GM12878 (cell line): ENCODE results near the gene LTB4R2. TPM values are rescaled to one million over a fixed set of nuclear protein-coding genes. Genes with fewer than 3 reads are reported as not detected.

Experiments used
- ATAC-seq: fragments of 200-7000 bp; cut with Tn5 transposase; 3 replicates; pipeline ENCODE4 v1.9.1; 2020; ENCODE audit warnings: mild to moderate bottlenecking, moderate library complexity
- BruUV-seq: library from RNA; stranded (reverse); fragments of 400-500 nt; replicated peaks from 2 replicates; lab custom pipeline; 2021; lab: Mats Ljungman, UMichigan
- CTCF ChIA-PET: fragments of 300-600 bp; sonication (Branson Sonifier 250); formaldehyde crosslinking; extraction: SDS; loops from one replicate; lab custom pipeline; 2021; ENCODE audit warnings: inconsistent platforms; lab: Yijun Ruan, JAX
- POLR2A ChIA-PET: fragments of 350-600 bp; formaldehyde crosslinking; extraction: SDS; loops from one replicate; lab custom pipeline; 2021; ENCODE audit warnings: inconsistent platforms; lab: Charles Lee
- RAD21 ChIA-PET: fragments of 300-600 bp; sonication (Branson Sonifier 250); formaldehyde crosslinking; loops from one replicate; lab custom pipeline; 2023; ENCODE audit warnings: antibody characterized with exemption; ENCODE audit not compliant: unreplicated experiment; lab: Charles Lee
- SMC1A ChIA-PET: fragments of 300-600 bp; sonication (Branson Sonifier 250); formaldehyde crosslinking; loops from one replicate; lab custom pipeline; 2023; ENCODE audit not compliant: unreplicated experiment, uncharacterized antibody; lab: Charles Lee
- DNase-seq: peaks from one replicate; pipeline ENCODE4 v3.0.0-alpha.2; 2011; ENCODE audit warnings: low read depth, low spot score
- FAIRE-seq: peaks from 3 replicates; lab custom pipeline; 2011; peaks lifted over from hg19 to GRCh38; lab: Jason Lieb, UNC
- H2AFZ ChIP-seq: 2 replicates; pipeline ENCODE4 v1.6.0; 2011; ENCODE audit warnings: low read depth, low read length, control low read depth; ENCODE audit not compliant: control insufficient read depth
- H3K27ac ChIP-seq: 2 replicates; pipeline ENCODE4 v1.5.1; 2011; ENCODE audit warnings: control low read depth; ENCODE audit not compliant: control insufficient read depth, insufficient read depth
- H3K27me3 ChIP-seq, 2 experiments: replicated peaks in 1 of 2; 2 replicates each; pipeline versions ENCODE4 v1.6.0 to v1.6.1; 2011; ENCODE audit warnings: low read length in 1 of 2; ENCODE audit not compliant: control insufficient read depth in 2 of 2, insufficient read depth in 2 of 2
- H3K36me3 ChIP-seq, 2 experiments: 2 replicates each; pipeline ENCODE4 v1.5.1; 2011; ENCODE audit warnings: low read length in 1 of 2; ENCODE audit not compliant: control insufficient read depth in 2 of 2, insufficient read depth in 2 of 2
- H3K4me1 ChIP-seq: 2 replicates; pipeline ENCODE4 v1.6.1; 2011; ENCODE audit warnings: mild to moderate bottlenecking, low read length, moderate library complexity, mixed read lengths; ENCODE audit not compliant: control insufficient read depth, insufficient read depth
- H3K4me2 ChIP-seq: 2 replicates; pipeline ENCODE4 v1.6.0; 2011; ENCODE audit warnings: control low read depth; ENCODE audit not compliant: control insufficient read depth, insufficient read depth
- H3K4me3 ChIP-seq: fragments of 200-600 bp; sonication (generic); 2 replicates; pipeline ENCODE4 v1.5.1; 2016
- H3K79me2 ChIP-seq: 2 replicates; pipeline ENCODE4 v1.6.0; 2011; ENCODE audit warnings: low read length; ENCODE audit not compliant: control insufficient read depth, insufficient read depth
- H3K9ac ChIP-seq: 2 replicates; pipeline ENCODE4 v1.8.0; 2011; ENCODE audit warnings: low read length, control low read depth, mixed read lengths; ENCODE audit not compliant: control insufficient read depth, insufficient read depth
- H3K9me3 ChIP-seq: replicated peaks from 3 replicates; pipeline ENCODE4 v1.5.1; 2011; ENCODE audit warnings: mild to moderate bottlenecking, low read length; ENCODE audit not compliant: control insufficient read depth, insufficient read depth
- H4K20me1 ChIP-seq: 2 replicates; pipeline ENCODE4 v1.6.0; 2011; ENCODE audit not compliant: control insufficient read depth, insufficient read depth
- CREB1 ChIP-seq: IDR thresholded peaks from 2 replicates; pipeline ENCODE4 v1.6.1; 2012; ENCODE audit warnings: low read depth, mild to moderate bottlenecking, inconsistent platforms
- HDAC6 ChIP-seq: fragments of 200-600 bp; sonication (generic); IDR thresholded peaks from one replicate; pipeline ENCODE4 v1.8.0; 2017; ENCODE audit warnings: antibody characterized with exemption; ENCODE audit not compliant: unreplicated experiment
- NFXL1 ChIP-seq: fragments of 450-650 bp; IDR thresholded peaks from 2 replicates; pipeline ENCODE4 v1.6.1; 2017; ENCODE audit warnings: antibody characterized with exemption, mild to moderate bottlenecking, borderline replicate concordance
- WGBS: methylation state at CpG from one replicate; pipeline ENCODE4 v1.1.6; 2016; ENCODE audit warnings: low lambda C conversion rate; ENCODE audit not compliant: insufficient replicate concordance, insufficient coverage; ENCODE audit errors: missing lambda C conversion rate; 5-methylcytosine and 5-hydroxymethylcytosine counted together
- in situ Hi-C: fragments of 300-500 bp; cut with MboI; formaldehyde crosslinking; loops from 9 replicates; pipeline ENCODE4 v1.14.3; 2018; ENCODE audit warnings: mixed read lengths
- intact Hi-C: fragments of 100-400 bp; cut with micrococcal nuclease; formaldehyde crosslinking; loops from one replicate; pipeline ENCODE4 v1.14.2; 2022; ENCODE audit not compliant: unreplicated experiment
- polyA plus RNA-seq, 11 experiments: library from polyadenylated mRNA; depleted of rRNA in 4 of 11; unstranded in 6 of 11; stranded (reverse) in 5 of 11; fragments of >200 nt; fragmentation: Nextera tagmentation in 4 of 11; fragmentation: Illumina TruSeq in 1 of 11; extraction: Ambion mirVana in 4 of 11; extraction: Trizol in 1 of 11; gene quantifications; 1 replicate in 1 of 11; 2 replicates in 10 of 11; pipeline versions ENCODE4 v1.2.1 to v1.2.3, GENCODE V29; 2011 to 2016; ENCODE audit warnings: inconsistent platforms in 2 of 11, missing spikeins in 2 of 11, low read depth in 1 of 11
- total RNA-seq, 4 experiments: library from RNA; depleted of rRNA in 3 of 4; stranded (reverse); fragments of >200 nt in 3 of 4; fragmentation: Illumina TruSeq in 1 of 4; extraction: Trizol in 1 of 4; gene quantifications; 2 replicates each; pipeline versions ENCODE4 v1.2.1 to v1.2.3, GENCODE V29; 2013 to 2021

Gene LTB4R2
- total and polyA plus RNA-seq, 10 of the 15 experiments (the other 5 are each of a cell fraction or from before 2014, with no cell fraction given), result 0.06 to 16.0 (median 2.6) TPM

DNA sequence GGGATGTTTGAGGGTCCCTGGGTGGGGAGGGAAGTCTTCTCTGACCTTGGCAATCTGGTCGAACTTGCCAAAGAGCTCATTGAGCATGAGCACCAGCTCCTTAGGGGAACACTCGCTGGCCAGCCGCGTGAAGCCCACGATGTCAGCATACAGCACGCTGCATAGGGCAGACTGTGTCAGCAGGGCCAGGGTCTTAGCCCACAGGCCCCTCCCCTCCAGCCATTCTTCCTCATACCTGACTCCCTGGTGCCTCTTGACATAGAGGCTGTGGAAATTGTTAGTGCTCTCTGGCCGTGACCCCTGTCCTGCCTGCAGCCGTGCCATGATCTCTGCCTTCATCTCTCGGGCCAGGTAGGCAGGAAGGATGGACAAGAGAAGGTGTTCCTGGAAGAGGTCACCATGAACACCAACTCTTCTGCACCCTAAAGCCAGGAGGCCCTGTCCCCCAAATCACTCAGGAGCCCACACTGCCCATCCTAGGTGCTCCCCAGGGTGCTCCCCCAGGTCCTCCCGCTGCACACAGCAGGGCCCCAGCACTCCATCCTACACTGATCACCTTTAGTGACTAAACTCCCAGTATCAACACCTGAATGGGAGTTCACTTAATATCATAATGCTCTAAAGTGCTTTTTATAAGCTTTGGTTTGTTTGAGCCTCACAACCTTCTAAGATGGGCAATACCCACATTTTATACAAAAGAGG is 21.2 kb downstream of the LTB4R2 start:
- no peaks in the 10 kb centered on the region for H3K79me2 ChIP-seq
- TF ChIP-seq CREB1 (no peak), NFXL1 (peak; percentile 78; the same call in 1 of the 2 replicates), HDAC6 (no peak)
- RAD21 ChIA-PET, result interaction anchor here (0.7 to 5.0 kb wide), 5 partner anchors 20 to 106 kb away, joined by 3 to 141 read pairs (median 11); partner anchors contain the start of genes CBLN3, CIDEB, KHNYN and LTB4R
- in situ Hi-C loops (loop anchor here (5.0 kb wide), 1 partner anchor 101 kb away; no protein-coding TSS in a partner anchor), intact Hi-C loops (loop anchor here (5.0 kb wide), 1 partner anchor 36 kb away; the partner anchor contains the start of gene NFATC4)
- no peaks in the 10 kb centered on the region for H4K20me1 ChIP-seq
- ATAC-seq, result no peak
- SMC1A ChIA-PET, result interaction anchor here (3.6 to 4.9 kb wide), 2 partner anchors 100 to 104 kb away, joined by 53 to 77 read pairs; partner anchors contain the start of genes CBLN3 and KHNYN
- H2AFZ ChIP-seq, result no peak overlapping the region
- no peak overlapping the region for H3K9ac ChIP-seq
- POLR2A ChIA-PET, result no interaction called here
- H3K4me3 ChIP-seq, result no peak overlapping the region
- no peak for DNase-seq
- FAIRE-seq, result no peak
- no peaks in the 10 kb centered on the region; a peak in 1 of 4 replicates for H3K36me3 ChIP-seq
- no TSS peak for BruUV-seq
- CTCF ChIA-PET, result interaction anchor here (0.6 to 16.6 kb wide), 8 partner anchors 23 to 625 kb away, joined by 3 to 452 read pairs (median 36); partner anchors contain the start of genes CBLN3, CIDEB, KHNYN and LTB4R2
- H3K9me3 ChIP-seq, result no peaks in the 10 kb centered on the region
- H3K27ac ChIP-seq, result no peak overlapping the region
- H3K4me1 ChIP-seq, result peaks cover 18% of the 10 kb centered on the region
- no peak overlapping the region for H3K4me2 ChIP-seq
- WGBS, result 66% methylated on average over 10 of the region's 10 CpGs
- H3K27me3 ChIP-seq, result peaks cover 2 to 12% of the 10 kb centered on the region in 2 experiments; a peak in 3 of 4 replicates
